GM18907 (cell line): ENCODE results near the gene NFATC1.
"Not testable (repeated sequence)": the region's sequence is repeated elsewhere in the genome, so short reads cannot be mapped to it uniquely, and the experiment has no call there.

Source experiments
- ATAC-seq: cut with Tn5 transposase; IDR thresholded peaks from one replicate; pipeline ENCODE4 v1.9.1; 2021; ENCODE audit warnings: mild to moderate bottlenecking, moderate library complexity; ENCODE audit not compliant: unreplicated experiment

NFATC1 gene

DNA sequence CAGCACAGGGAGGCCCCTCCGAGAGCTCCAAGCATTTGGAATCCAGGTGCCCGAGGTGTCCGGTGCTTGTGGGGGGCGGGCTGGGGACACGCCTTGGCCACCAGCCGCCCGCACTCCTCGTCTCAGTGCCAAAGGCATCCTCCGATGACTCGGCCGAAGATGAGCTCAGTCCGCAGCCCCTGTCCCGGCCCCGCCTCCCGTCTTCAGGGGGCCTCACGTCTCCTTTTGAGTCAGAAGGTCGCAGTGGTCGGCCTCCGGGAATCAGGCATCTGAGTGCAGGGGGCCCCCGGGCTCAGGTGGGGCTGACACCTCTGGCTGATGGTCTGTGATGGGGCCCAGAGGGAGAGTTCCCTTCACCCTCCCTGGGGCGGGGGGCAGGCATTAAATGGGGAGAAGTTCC lies 74.8 kb downstream of the NFATC1 start:
- no peak for ATAC-seq

DNA sequence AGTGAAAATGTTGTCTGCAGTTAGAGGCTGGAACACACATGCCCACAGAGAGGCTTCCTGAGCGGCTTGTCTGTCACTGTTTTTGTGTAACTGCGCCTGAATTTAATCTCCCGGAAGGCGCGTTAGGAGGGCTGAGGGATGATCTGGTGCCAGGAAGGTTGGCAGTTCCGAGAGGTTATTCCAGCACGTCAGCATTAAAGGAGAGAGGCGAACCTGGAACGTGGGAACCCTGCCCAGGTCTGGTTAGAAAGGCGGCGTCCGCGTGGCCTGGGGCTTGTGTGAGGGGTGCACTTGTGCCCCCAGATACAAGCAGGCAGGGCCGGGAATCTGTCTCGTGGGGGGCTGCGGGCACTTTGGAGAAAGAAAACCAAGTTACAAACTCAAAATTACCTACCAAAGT lies 75.3 kb downstream of the NFATC1 start:
- no peak for ATAC-seq

DNA sequence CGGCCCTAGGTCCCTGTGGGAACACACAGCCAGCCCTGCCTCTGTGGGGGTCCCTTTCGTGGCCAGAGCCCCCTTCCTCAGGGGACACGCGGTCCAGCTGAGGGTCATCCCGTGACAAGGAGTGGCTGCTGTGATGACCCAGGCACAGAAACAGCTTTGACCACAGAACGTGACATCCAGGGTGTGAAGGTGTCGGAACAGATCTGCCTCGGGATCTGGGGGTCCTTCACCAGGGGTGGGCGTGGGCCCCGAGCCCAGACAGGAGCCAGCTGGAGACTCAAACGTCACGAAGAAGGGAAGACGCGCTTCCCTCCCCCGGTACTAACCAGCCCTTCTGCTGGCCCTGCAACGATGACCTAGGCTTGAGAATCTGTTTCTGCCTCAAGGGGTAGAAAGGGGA lies 75.9 kb downstream of the NFATC1 start:
- ATAC-seq: no peak

DNA sequence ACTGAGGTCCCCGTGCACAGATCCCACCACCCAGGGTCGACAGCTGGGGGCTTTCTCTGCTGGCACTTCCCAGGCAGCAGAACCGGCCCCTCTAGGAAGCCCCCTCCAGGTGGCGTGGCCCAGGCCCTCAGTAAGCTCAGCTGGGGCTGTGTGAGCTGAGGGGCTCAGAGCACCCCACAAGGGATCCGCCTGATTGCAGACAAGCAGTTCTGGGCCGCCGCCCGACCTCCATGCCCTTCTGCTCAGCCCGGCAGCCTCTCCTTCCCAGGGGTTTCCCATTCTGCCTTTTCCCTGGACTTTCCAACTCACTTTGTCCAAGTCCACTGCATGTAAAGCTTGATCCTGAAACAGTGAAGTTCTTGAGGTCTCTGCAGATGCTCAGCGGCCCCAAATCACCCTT lies 76.4 kb downstream of the NFATC1 start:
- ATAC-seq: no peak

DNA sequence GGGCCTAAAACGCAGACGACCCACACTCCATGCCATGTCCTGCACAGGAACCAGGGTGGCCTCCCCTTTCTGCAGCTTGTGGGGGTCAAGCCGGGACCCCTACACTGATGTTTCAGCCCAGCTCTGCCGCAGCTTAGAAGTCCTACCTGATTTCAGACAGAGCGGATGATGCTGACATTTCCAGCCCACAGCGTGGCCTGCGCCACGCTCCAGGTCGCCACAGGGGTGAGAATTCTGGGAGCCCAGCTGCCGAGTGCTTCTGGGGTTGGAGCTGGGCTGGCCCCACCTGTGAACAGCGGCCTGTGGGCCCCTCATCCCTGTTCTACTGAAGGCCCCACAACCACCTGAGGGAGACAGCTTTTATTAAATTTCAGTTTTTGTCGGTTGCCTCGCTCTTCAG lies 77.2 kb downstream of the NFATC1 start:
- no peak for ATAC-seq

DNA sequence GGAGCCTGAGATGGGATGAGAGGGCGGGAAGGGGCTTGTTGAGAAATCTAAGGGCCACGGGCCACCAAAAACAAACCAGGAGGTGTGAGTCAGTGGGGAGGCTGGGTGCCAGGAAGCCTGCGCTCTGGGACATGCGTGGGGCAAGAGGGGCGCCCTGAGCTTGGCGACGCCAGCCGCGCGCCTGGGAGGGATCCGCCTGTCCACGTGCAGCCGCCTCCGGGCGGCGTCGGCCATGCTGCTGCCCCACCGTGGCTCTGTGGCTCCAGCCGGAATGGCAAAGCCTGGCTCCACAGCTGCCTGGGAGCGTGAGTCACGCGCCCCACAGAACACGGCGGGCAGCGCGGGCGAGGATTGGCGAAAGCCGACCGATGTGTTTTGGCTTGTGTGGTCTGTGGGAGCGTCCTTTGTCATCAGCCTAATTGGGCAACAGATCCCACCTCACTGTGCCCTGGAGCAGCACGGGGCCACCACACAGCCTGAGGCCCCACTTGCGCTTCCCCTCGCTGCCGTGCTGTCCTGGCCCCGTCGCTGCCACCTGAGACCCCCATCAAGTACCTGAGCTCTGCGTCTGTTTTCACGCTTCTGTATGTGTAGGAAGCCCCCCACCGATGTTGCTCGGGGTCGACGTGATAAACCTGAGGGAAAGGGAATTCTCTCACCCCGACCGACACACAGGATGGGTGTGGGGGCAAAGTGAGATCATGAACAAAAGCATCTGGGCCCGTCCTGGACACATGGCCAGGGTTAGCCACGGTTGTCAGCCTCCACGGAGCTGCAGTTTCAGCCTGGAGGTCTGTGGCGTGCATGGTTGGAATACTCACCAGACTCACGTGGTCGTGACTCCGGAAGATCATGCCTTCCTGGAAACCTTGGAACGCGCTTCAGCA lies 80.5 kb downstream of the NFATC1 start:
- ATAC-seq: no peak

DNA sequence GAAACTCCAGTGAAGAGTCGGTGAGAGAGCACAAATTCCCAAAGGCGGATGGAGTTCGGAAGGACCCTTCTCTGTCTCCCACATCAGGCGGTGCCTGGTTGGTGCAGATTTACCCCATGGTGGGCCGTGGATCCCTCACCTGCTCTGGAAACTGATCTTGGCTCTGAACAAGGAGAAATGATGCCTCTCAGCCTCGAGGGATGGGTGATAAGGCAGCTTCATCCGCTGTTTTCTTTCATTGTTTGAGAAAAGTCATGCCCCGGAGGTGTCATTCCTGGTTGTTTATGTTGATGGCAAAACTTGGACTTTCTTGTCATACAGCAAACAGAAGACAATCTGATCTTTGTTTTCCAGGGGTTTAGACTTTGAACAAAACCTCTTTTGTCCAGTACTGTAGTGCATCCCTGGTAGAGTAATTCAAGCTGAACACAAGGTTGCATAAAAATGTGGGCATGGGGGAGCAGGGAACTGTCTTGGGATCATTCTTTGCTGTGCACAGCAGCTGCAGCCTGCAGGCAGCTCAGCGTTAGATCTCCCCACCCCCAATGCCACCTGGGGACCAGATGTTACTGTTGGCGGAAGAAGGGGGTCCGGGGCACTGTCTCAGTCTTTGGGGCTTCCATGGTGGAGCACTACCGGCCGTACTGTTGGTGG lies 81.3 kb downstream of the NFATC1 start:
- ATAC-seq: no peak

DNA sequence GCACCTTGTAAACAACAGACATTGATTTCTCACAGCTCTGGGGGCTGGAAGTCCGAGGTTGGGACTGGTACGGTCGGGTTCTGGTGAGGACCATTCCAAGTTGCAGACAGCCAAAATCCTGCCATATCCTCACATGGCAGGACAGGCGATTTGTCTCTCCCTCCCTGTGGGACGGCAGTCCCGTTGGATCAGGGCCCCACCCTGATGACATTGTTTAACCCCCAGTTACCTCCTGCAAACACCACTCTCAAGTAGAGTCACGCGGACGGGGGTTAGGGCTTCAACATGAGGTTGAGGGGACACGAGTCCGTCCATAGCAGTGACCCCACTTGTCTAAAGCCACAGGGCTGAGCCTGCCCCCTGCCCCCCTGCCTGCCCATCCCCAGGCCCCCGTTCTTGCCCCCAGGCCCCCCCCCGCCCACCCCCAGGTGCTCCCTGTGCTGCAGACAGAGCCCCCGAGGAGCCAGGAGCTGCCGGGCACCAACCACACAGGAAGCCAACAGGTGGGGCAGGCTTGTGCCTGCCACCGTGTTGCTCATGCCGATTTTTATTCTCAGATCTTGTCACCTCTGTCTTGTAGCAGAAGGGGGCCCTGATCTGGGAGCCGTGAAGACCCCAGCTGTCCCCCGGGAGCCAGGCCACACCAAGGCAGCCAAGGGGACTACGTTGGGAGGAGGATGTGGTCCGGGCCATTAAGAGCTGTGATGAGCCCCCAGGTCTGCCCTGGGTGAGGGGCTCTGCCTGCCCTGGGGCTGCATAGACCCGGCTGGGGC lies 82.2 kb downstream of the NFATC1 start:
- ATAC-seq: no peak

DNA sequence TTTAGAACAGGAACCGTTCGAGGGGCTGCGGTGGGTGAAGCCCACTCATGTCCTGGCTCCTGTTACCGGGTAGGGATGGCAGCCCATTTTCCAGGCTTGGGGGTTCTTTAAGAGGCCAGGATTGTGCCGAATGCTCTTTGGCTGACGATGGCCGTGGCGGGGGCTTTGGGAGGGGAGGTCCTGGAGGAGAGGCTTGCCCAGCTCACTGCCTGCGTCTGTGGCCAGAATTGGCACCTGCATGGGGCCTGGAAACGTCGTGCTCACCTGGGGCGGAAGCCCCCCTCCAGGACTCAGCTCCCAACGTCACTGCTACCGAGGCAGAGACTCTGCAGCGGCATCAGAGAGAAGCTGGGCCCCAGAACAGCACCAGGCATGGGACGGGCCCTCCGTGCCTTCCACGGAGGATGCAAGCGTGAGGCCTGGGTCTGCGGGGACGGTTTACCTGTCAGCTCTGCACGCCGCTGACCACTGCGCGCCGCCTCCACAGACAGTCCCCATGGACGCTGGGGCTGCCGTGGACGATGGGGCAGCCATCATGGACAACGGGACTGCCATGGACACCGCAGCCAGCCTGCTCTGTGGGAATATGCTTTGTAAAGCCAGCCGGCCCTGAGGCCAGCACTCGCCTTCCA lies 82.9 kb downstream of the NFATC1 start:
- no peak for ATAC-seq

DNA sequence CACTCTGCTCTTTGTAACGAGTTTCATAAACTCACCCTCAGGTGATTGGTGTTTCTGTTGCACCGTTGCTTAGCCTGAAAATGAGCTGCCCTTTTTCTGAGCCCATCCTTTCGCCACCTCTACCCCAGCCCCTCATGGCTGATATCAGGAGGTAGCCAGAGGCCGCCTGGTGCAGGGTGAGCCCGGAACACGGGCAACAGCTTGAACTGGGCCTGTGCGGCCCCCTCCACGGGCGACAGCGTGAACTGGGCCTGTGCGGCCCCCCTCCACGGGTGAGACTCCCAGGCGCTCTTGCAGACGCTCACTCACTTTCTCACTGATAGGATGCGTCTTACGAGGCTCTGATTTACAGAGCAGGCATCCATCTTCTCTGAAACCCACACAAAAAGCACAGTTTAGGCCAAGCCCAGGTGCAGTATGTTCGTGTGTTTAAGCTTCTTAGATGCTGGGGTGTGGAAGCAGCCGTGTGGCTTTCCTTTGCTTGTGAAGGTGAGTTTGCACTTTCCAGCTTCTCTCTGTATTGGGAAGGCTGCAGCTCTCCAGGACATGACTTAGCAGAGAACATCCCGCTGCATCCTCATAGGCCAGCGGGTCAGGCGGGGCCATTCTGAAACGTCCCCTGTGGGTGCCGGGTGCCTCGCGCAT lies 83.5 kb downstream of the NFATC1 start:
- no peak for ATAC-seq

DNA sequence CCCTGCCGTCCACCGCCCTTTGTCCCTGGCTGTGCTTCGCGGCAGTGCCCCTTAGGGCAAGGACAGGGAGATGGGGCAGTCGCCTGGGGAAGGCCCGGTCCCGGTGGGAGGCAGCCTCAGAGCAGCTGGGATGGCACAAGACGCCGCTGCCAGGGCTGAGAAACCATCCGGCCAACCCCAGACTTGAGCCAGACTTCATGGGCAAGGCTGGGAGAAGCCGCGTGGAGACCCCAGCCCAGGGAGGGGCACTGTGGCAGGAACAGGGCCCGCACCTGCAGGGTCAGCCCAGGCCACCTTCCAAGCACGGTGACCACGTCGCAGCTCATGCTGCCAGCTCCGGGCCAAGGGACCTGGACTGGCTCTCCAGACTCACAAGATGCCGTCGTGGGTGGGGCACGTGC lies 84.0 kb downstream of the NFATC1 start:
- ATAC-seq: no peak

DNA sequence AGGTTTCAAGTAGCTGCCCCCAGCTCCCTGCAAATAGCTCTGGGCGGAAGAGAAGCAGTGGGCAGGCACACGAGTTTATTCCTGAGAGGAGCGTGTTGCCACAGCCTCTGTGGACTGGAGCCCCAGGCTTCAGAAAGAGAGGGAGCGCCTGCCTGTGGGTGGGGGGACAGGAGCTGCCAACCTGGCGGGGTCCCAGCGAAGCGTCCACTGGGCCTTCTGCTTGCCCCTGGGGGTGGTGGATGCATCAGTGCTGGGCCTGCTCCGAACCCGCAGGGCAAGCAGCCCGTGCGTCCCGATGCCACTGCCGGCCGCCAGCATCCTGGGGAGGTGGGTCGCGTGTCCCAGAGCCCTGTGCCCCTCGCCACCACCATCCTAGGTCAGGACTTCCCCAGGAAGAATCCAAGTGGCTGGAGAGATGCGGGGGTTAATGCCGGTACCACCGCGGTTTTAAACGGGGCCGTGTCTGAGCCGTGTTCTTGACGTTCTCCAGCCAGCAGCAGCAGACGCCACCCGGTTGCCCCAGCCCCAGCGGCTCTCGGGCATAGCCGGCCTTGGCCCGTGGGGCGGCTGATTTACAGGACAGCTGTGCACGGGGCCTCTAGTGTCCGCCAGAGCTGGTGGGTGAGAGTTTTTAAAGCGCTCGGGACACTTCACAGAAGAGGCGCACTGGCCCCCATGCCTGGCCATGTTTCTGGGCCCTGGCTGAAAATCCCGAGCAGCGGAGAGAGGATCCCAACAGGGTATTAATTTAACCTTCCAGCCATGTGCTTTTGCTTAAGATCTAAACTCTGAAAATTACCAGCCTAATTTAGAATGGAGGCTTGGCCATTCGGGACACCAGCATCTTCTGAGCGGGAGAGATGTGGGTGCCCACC lies 84.7 kb downstream of the NFATC1 start:
- no peak for ATAC-seq

DNA sequence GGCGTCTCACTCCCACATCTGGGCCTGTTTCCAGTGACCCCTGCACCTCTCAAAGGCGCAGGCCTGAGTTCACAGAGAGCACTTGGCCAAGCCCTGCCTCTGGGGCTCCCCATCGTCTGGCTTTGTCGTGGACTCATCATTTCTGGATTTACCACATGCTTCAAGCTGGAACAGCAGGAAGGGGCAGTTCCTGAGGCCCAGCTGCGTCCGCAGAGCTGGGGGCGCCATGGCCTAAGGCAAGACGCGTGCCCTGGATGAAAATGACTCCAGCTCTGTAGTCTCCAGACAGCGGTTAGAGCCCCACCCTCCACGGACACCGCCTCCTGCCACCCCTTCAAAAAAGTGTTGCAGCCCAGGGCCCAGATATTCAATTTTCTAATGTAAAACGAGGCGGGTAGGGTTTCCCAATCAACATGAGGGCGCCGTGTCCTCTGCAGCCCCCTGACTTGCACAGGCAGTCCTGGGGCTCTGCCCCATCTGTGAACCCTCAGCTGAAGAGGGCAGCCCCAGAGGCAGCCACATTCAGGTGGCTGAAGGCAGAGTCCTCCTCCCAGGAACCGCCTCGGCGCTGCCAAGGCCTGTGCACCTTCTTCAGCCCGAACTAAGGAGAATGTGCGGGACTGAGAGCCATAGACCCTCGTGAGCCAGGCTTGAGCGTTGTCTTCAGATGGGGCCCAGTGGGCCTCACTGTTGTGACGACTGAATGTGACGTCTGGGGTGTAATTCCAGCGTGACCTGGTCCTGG lies 85.5 kb downstream of the NFATC1 start:
- no peak for ATAC-seq

DNA sequence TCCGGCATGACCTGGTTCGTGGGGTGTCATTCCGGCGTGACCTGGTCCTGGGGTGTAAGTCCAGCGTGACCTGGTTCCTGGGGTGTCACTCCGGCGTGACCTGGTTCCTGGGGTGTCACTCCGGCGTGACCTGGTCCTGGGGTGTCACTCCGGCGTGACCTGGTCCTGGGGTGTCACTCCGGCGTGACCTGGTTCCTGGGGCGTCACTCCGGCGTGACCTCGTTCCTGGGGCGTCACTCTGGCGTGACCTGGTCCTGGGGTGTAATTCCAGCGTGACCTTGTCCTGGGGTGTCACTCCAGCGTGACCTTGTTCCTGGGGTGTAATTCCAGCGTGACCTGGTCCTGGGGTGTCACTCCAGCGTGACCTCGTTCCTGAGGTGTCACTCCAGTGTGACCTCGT lies 87.7 kb downstream of the NFATC1 start:
- not testable (repeated sequence) for ATAC-seq

DNA sequence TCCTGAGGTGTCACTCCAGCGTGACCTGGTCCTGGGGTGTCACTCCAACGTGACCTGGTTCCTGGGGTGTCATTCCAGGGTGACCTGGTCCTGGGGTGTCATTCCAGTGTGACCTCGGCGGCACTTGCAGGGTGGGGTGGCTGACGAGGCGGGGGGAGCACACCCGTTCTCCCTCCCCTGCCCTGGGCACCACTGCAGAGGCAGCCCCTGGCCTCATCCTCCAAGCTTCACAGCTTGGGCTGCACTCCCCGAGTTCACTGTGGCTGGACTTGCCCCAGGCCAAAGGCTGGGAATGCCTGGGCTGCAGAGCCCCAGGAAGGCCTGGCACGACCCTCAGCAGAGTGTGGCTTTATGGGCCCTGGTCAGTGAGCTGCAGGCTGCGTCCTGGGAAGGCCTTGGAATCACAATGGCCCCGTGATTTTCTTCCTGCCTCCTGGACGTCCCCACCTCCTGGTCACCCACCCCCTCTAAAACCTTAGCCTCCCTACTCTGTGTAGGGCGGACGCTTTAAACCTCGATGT lies 88.3 kb downstream of the NFATC1 start:
- ATAC-seq: no peak

DNA sequence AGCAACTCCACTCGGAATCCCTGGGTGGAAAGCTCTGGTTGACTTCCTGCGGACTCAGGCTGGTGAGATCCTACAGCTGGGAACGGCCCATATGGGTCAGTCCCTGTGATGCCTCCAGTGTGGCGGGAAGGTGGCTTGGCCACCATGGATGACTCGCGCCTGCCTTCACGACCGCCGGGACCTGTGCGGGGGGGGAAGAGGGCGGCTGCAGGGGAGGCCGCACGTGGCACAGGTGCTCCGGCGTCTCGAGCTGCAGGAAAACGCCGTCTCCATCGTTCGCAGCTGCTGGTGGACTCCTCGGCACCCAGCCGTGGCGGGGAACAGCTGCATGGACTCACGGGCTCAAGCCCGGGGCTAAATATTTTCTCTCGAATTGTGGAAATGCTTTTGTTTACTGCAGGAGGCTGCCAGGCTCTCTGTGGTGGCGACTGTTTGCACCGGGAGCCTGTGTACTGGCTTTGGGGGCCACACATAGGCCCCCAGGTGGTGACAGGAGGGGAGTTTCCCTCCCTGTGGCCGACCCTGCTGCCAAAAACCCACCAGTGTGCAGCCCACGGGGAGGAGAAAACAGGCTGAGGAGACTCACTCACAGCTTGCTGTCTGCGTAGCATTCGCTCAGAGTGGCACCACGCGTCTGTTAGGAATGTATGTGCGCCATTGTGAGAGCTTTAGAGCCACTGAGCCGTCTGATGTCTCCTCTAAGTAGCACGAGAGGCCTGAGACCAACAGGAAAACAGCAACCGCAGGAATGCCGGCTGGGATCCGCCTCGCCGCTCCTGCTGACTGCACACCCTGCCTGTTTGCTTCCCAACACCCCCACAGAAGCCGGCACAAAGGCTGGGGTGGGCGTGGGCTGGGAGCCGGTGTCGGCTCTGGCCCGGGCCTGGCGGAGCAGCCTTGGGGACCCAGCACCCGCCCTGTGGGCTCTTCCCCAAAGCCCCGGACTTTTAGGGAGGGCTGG lies 89.2 kb downstream of the NFATC1 start:
- ATAC-seq: no peak

DNA sequence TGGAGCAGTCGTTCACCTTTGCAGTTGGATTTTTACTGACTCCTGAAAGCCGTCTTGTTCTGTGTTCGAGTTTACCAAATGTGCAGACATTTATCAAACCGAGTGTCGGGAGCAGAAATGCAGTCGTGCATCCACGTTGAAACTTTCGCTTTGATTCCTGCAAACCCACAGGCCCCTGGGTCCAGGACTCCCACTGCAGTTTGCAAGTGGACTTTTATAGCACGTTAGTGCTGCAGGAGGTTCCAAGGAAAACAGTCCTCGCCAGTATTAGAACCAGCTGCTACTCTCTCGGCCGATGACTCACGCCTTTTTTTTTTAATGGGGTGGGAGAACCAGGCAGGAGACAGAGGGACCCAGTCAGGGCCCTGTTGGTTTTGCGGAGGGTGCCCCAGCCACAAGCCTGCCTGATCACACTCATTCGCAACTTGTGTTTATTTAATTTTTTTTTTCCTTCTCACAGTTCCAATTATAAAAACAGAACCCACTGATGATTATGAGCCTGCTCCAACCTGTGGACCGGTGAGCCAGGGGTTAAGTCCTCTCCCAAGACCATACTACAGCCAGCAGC lies 90.1 kb downstream of the NFATC1 start:
- no peak for ATAC-seq
